Sigmoid colon (tissue), 7 donors: ENCODE results near the gene ANGPTL8. TPM values are rescaled to one million over a fixed set of nuclear protein-coding genes. Genes with fewer than 3 reads are reported as not detected.

ENCODE experiments used
- DNase-seq: peaks from one replicate; pipeline ENCODE4 v3.0.0-alpha.2; 2019
- H3K27ac ChIP-seq, 4 donors: fragments of 200-600 bp; sonication (generic); one replicate each; pipeline ENCODE4 v1.5.1; 2016 to 2019; ENCODE audit warnings: mild to moderate bottlenecking in 1 of 4
- H3K27me3 ChIP-seq, 3 donors: fragments of 200-600 bp; sonication (generic); one replicate each; pipeline ENCODE4 v1.5.1; 2019; ENCODE audit warnings: mild to moderate bottlenecking in 1 of 3
- H3K36me3 ChIP-seq, 4 donors: fragments of 200-600 bp; sonication (generic); one replicate each; pipeline ENCODE4 v1.5.1; 2016 to 2019
- H3K4me1 ChIP-seq, 4 donors: fragments of 200-600 bp; sonication (generic); one replicate each; pipeline ENCODE4 v1.5.1; 2017 to 2019
- H3K4me3 ChIP-seq, 4 donors: fragments of 200-600 bp; sonication (generic); one replicate each; pipeline ENCODE4 v1.5.1; 2017 to 2019; ENCODE audit warnings: mild to moderate bottlenecking in 2 of 4, moderate library complexity in 1 of 4
- H3K9me3 ChIP-seq, 4 donors: fragments of 200-600 bp in 3 of 4; sonication (generic) in 3 of 4; one replicate each; pipeline versions ENCODE4 v1.5.1 to v1.6.1; 2013 to 2019
- EP300 ChIP-seq, 4 donors: sonication (generic); formaldehyde crosslinking; IDR thresholded peaks; one replicate each; pipeline ENCODE4 v1.6.1; 2017; ENCODE audit warnings: antibody characterized with exemption in 4 of 4
- POLR2A ChIP-seq, 2 donors: fragments of 450-650 bp; IDR thresholded peaks; one replicate each; pipeline ENCODE4 v1.6.1; 2016; ENCODE audit warnings: antibody characterized with exemption in 2 of 2, mild to moderate bottlenecking in 2 of 2, moderate library complexity in 2 of 2
- POLR2AphosphoS5 ChIP-seq, 4 donors: sonication (generic); formaldehyde crosslinking; IDR thresholded peaks; one replicate each; pipeline ENCODE4 v1.6.1; 2017; ENCODE audit warnings: antibody characterized with exemption in 4 of 4
- WGBS, 2 donors: extraction: QIAGEN DNeasy Blood & Tissue Kit; methylation state at CpG; one replicate each; pipeline ENCODE4 v1.1.7; 2013; 5-methylcytosine and 5-hydroxymethylcytosine counted together
- intact Hi-C: fragments of 100-400 bp; cut with DNase I; formaldehyde crosslinking; loops from one replicate; pipeline ENCODE4 v1.15.1; 2023
- polyA plus RNA-seq, 3 donors: library from polyadenylated mRNA; stranded (reverse); fragments of 200-250 nt; gene quantifications; one replicate each; pipeline ENCODE4 v1.2.3, GENCODE V29; 2013
- total RNA-seq, 4 donors: library from RNA; depleted of rRNA; stranded (reverse); fragments of >200 nt; gene quantifications; one replicate each; pipeline ENCODE4 v1.1.0, GENCODE V29; 2016
- TF ChIP-seq, protein P1 (sequence below), 4 experiments: fragments of 450-650 bp in 3 of 4; fragments of 200-600 bp in 1 of 4; IDR thresholded peaks; one replicate each; pipeline ENCODE4 v1.5.1; 2016 to 2019; ENCODE audit warnings: antibody characterized with exemption in 4 of 4, mild to moderate bottlenecking in 3 of 4, moderate library complexity in 2 of 4
- donor health status: healthy with polysubstance abuse.
- donor health status: Bipolar disorder and iron deficiency.
- donor health status: healthy.

The ANGPTL8 gene
- total and polyA plus RNA-seq, 7 donors, result 8.1 TPM; not detected in 6

DNA sequence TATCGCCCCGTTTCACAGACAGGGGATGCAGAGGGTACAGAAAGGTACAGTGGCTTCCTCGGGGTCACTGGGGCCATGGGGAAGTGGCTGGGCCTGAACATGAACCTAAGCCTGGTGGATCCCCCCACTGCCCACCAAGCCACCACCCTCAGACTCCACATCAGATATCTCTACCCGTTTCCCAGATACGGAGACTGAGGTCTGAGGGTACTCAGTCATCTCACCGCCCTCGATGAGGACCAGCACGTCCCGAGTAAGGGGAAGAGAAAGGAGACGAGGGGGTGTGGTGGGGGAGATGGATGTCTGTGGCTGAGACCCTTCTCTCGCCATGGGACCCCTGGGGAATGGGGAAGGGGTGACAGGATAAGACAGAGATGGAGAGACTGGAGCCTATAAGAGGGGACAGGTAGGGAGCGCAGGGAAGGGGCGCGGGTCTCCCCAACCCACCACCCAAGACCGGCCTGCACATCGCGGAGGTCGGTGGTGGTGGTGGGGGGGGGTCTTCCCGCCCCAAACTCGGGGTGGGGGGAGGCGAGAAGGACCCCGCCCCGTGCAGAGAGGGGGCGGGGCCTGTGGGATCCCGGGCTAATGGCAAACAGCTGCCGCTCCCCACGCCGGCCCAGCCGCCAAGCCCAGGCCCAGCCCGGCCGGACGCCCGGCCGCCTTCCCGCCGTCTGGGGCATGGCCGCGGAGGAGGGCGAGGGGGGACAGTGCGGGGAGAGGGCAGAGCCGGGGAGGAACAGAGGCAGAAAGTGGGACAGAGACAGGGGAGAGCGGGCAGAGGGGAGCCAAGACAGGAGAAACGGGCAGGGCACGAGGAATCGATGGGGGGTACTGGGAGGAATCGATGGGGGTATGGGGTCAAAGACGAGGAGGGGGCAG is 42.8 kb upstream of the ANGPTL8 start:
- no peak for TF ChIP-seq POLR2AphosphoS5 (IDR thresholded peaks at IDR 0.05)
- TF ChIP-seq, protein P1, sequence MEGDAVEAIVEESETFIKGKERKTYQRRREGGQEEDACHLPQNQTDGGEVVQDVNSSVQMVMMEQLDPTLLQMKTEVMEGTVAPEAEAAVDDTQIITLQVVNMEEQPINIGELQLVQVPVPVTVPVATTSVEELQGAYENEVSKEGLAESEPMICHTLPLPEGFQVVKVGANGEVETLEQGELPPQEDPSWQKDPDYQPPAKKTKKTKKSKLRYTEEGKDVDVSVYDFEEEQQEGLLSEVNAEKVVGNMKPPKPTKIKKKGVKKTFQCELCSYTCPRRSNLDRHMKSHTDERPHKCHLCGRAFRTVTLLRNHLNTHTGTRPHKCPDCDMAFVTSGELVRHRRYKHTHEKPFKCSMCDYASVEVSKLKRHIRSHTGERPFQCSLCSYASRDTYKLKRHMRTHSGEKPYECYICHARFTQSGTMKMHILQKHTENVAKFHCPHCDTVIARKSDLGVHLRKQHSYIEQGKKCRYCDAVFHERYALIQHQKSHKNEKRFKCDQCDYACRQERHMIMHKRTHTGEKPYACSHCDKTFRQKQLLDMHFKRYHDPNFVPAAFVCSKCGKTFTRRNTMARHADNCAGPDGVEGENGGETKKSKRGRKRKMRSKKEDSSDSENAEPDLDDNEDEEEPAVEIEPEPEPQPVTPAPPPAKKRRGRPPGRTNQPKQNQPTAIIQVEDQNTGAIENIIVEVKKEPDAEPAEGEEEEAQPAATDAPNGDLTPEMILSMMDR (IDR thresholded peaks at IDR 0.05), result no peak
- no peak for TF ChIP-seq EP300 (IDR thresholded peaks at IDR 0.05)
- TF ChIP-seq POLR2A (IDR thresholded peaks at IDR 0.05), result no peak
- H3K4me3 ChIP-seq, result peak overlapping the region; percentile 52 to 85 (median 74)
- DNase-seq, result peak; percentile 78
- H3K36me3 ChIP-seq, result peaks cover 13 to 37% (median 23%) of the 10 kb centered on the region in 4 donors
- H3K27ac ChIP-seq, result peak overlapping the region; percentile 91 to 98 (median 94)
- WGBS, 2 donors, result 14 to 20% methylated on average over 47 of the region's 47 CpGs
- intact Hi-C loops, result no loop called here
- H3K9me3 ChIP-seq, result no peaks in the 10 kb centered on the region
- peaks cover 0 to 64% (median 55%) of the 10 kb centered on the region in 4 donors for H3K4me1 ChIP-seq
- no peaks in the 10 kb centered on the region for H3K27me3 ChIP-seq

DNA sequence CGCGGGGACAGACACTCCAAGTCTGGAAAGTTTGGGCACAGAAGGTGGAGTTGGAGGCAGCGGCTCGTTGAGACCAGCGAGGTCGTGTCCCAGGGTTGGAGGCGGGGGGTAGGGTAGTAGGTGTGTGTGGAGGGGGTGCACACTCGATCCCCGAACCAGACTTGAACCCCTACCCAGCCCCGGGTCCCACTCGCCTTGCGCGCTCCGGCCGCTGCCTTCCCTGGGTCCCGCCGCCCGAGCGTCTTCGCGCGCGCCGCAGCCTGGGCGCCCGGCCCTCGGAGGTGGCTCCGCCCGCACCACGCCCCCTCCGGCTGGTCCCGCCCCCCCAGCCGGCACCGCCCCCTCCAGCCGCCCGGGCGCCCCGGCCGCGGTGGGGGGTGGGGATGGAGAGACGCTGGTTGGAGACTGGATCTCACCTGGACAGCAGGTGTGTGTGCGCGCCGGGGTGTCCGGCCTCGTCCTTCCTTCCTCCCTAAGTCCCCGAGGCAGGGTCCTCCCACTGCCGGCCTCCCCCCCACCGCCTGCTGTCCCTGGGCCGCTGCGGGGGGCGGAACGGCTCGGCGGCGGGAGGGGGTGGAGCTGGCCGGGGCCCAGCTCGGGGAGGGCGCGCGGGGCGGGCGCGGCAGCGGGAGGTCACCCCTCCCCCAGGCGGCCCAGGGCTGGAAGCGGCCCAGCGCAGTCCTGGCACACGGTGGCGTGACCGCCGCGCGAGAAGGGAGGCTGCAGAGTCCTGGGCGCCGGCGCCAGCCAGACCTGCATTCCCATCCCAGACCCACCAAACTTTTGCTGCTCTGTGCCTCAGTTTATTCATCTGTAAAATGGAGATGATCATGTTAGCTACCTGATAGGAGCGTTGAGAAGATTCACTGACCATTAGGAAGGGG is 41.9 kb upstream of the ANGPTL8 start, which contains the start of gene KANK2:
TSS of gene KANK2 (minus strand) at position 255 of the 884 bp plus-strand sequence. CDS start 3,034 bp downstream, outside the sequence.
- 1% methylated on average over 78 of the region's 78 CpGs for WGBS, 2 donors
- Histone ChIP-seq H3K4me1 (peaks cover 0 to 64% (median 51%) of the 10 kb centered on the region in 4 donors), H3K27me3 (no peaks in the 10 kb centered on the region), H3K27ac (peak within 1 kb of the TSS; percentile 91 to 98 (median 94)), H3K4me3 (peak within 1 kb of the TSS; percentile 52 to 85 (median 74)), H3K9me3 (no peaks in the 10 kb centered on the region), H3K36me3 (peaks cover 13 to 28% (median 17%) of the 10 kb centered on the region in 4 donors)
- DNase-seq, result peak; percentile 94
- TF ChIP-seq POLR2A (IDR thresholded peaks at IDR 0.05) (peak; percentile 83 to 87), POLR2AphosphoS5 (IDR thresholded peaks at IDR 0.05) (peak; percentile 92 to 97 (median 95)), EP300 (IDR thresholded peaks at IDR 0.05) (peak in 2 of 4 donors; percentile 7 to 16)
- TF ChIP-seq, protein P1 (IDR thresholded peaks at IDR 0.05), result no peak
- intact Hi-C loops, result no loop called here

DNA sequence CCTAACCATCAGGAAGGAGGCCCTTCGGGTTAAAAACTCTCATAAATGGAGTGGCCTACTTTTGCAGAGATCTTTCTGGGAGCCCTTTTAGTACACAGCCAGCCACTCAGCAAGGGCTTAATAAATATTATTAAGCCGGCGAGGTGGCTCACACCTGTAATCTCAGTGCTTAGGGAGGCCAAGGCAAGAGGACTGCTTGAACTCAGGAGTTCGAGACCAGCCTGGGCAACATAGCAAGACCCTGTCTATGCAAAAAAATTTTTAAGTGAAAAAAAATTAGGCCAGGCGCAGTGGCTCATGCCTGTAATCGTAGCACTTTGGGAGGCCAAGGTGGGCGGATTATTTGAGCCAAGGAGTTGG is 41.3 kb upstream of the ANGPTL8 start:
- Histone ChIP-seq H3K36me3 (peaks cover 7 to 22% (median 11%) of the 10 kb centered on the region in 4 donors), H3K9me3 (no peaks in the 10 kb centered on the region), H3K4me3 (peak overlapping the region in 3 of 4 donors; percentile 73 to 85 (median 75)), H3K27ac (peak overlapping the region; percentile 91 to 98 (median 94)), H3K27me3 (no peaks in the 10 kb centered on the region), H3K4me1 (peaks cover 0 to 64% (median 51%) of the 10 kb centered on the region in 4 donors)
- DNase-seq, result no peak
- TF ChIP-seq POLR2A (IDR thresholded peaks at IDR 0.05), result no peak
- TF ChIP-seq EP300 (IDR thresholded peaks at IDR 0.05), result no peak
- TF ChIP-seq, protein P1 (IDR thresholded peaks at IDR 0.05), result no peak
- no peak for TF ChIP-seq POLR2AphosphoS5 (IDR thresholded peaks at IDR 0.05)
- intact Hi-C loops, result no loop called here
- WGBS, 2 donors, result 69 to 77% methylated on average over 7 of the region's 7 CpGs

DNA sequence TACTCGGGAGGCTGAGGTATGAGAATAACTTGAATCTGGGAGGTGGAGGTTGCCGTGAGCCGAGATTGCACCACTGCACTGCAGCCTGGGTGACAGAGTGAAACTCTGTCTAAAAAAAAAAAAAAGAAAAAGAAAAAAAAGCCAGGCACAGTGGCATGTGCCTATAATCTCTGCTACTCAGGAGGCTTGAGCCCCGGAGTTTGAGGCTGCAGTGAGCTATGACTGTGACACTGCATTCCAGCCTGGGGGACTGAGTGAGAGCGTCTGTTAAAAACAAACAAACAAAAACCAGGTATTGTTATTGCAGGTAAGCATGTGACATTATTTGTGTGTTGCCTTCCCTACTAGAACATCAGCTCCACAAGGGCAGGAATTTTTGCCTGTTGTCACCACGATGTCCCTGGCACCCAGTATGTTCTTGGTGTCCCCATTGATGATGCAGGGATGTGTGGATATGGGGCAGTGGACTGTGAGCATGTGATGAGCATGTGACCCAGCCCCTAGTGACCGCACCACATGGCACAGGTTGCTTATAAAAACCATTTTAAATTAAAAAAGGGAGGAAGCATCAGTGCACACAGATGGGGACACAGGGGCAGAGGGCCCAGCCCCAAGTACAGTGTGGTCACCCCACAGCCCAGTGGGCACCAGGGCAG is 40.5 kb upstream of the ANGPTL8 start:
- Histone ChIP-seq H3K27ac (peak overlapping the region; percentile 91 to 98 (median 94)), H3K36me3 (peaks cover 0 to 14% (median 4%) of the 10 kb centered on the region in 4 donors), H3K9me3 (no peaks in the 10 kb centered on the region), H3K4me1 (peaks cover 0 to 64% (median 51%) of the 10 kb centered on the region in 4 donors), H3K27me3 (no peaks in the 10 kb centered on the region), H3K4me3 (no peak overlapping the region)
- no peak for DNase-seq
- TF ChIP-seq POLR2AphosphoS5 (IDR thresholded peaks at IDR 0.05), result peak in 1 of 4 donors; percentile 24
- no peak for TF ChIP-seq POLR2A (IDR thresholded peaks at IDR 0.05)
- no peak for TF ChIP-seq EP300 (IDR thresholded peaks at IDR 0.05)
- TF ChIP-seq, protein P1 (IDR thresholded peaks at IDR 0.05), result no peak
- 82 to 83% methylated on average over 7 of the region's 7 CpGs for WGBS, 2 donors
- intact Hi-C loops, result no loop called here
